HepG2 (cell line): Measurements from ENCODE around the gene UBAC2. TPM values are rescaled to one million over a fixed set of nuclear protein-coding genes. Genes with fewer than 3 reads are reported as not detected.

ENCODE experiments used
- ATAC-seq: fragments of 200-7000 bp; cut with Tn5 transposase; 3 replicates; pipeline ENCODE4 v1.9.1; 2020; ENCODE audit warnings: mild to moderate bottlenecking, moderate library complexity
- BruUV-seq: library from RNA; stranded (reverse); fragments of 400-500 nt; replicated peaks from 2 replicates; lab custom pipeline; 2021; lab: Mats Ljungman, UMichigan
- CTCF ChIA-PET: fragments of 300-600 bp; formaldehyde crosslinking; extraction: SDS; loops from one replicate; lab custom pipeline; 2021; ENCODE audit warnings: low total read pairs, inconsistent platforms, low intra/inter-chr PET ratio; lab: Yijun Ruan, JAX
- POLR2A ChIA-PET: fragments of 350-600 bp; sonication (Branson Sonifier 250); formaldehyde crosslinking; loops from one replicate; lab custom pipeline; 2020; ENCODE audit warnings: antibody characterized with exemption, inconsistent platforms; lab: Yijun Ruan, JAX
- DNase-seq: peaks from one replicate; pipeline ENCODE4 v3.0.0-alpha.2; 2015; ENCODE audit warnings: low spot score
- FAIRE-seq: peaks from 3 replicates; lab custom pipeline; 2011; peaks lifted over from hg19 to GRCh38; lab: Jason Lieb, UNC
- H2AFZ ChIP-seq: one replicate; pipeline ENCODE4 v1.6.1; 2011; ENCODE audit warnings: low read length, inconsistent platforms
- H3K27ac ChIP-seq: fragments of 300-600 bp; 3 replicates; pipeline ENCODE4 v1.8.0; 2011; ENCODE audit warnings: mixed run types, mild to moderate bottlenecking, mixed read lengths, low read length, inconsistent platforms; ENCODE audit not compliant: insufficient read depth; ENCODE audit errors: extremely low read length
- H3K27me3 ChIP-seq, 2 experiments: fragments of 200-600 bp in 1 of 2; 2 replicates in 1 of 2; 3 replicates in 1 of 2; pipeline versions ENCODE4 v1.6.0 to v1.8.0; 2011; ENCODE audit warnings: low read length in 2 of 2, mild to moderate bottlenecking in 2 of 2, moderate library complexity in 2 of 2, inconsistent platforms in 1 of 2; ENCODE audit not compliant: insufficient read depth in 2 of 2, control insufficient read depth in 1 of 2
- H3K36me3 ChIP-seq, 2 experiments: fragments of 200-600 bp in 1 of 2; replicated peaks in 1 of 2; 2 replicates in 1 of 2; 3 replicates in 1 of 2; pipeline versions ENCODE4 v1.5.1 to v1.8.0; 2011; ENCODE audit warnings: low read length in 2 of 2, inconsistent platforms in 1 of 2; ENCODE audit not compliant: insufficient read depth in 2 of 2, control insufficient read depth in 1 of 2
- H3K4me1 ChIP-seq: 2 replicates; pipeline ENCODE4 v1.5.1; 2012; ENCODE audit warnings: low read length, inconsistent platforms; ENCODE audit not compliant: insufficient read depth
- H3K4me2 ChIP-seq: 2 replicates; pipeline ENCODE4 v1.6.0; 2011; ENCODE audit warnings: low read depth, low read length, inconsistent platforms
- H3K4me3 ChIP-seq, 3 experiments: fragments of 200-600 bp in 1 of 3; sonication (generic), shearing (Covaris generic) in 1 of 3; replicated peaks in 1 of 3; 2 replicates each; pipeline ENCODE4 v1.5.1; 2011 to 2016; ENCODE audit warnings: low read length in 3 of 3, inconsistent platforms in 2 of 3, low read depth in 2 of 3, mild to moderate bottlenecking in 2 of 3, control low read depth in 1 of 3, mixed read lengths in 1 of 3; ENCODE audit not compliant: insufficient read depth in 1 of 3
- H3K79me2 ChIP-seq: one replicate; pipeline ENCODE4 v1.6.1; 2011; ENCODE audit warnings: low read length, inconsistent platforms; ENCODE audit not compliant: insufficient read depth
- H3K9ac ChIP-seq: 2 replicates; pipeline ENCODE4 v1.6.0; 2011; ENCODE audit warnings: mild to moderate bottlenecking, low read depth, low read length, inconsistent platforms; ENCODE audit not compliant: insufficient read depth
- H3K9me3 ChIP-seq: 2 replicates; pipeline ENCODE4 v1.5.1; 2012; ENCODE audit warnings: mild to moderate bottlenecking, low read length
- H4K20me1 ChIP-seq: 2 replicates; pipeline ENCODE4 v1.6.0; 2011; ENCODE audit warnings: inconsistent platforms, mild to moderate bottlenecking, low read length, moderate library complexity; ENCODE audit not compliant: insufficient read depth
- WGBS: methylation state at CpG from one replicate; pipeline ENCODE4 v1.1.6; 2017; ENCODE audit warnings: low lambda C conversion rate; 5-methylcytosine and 5-hydroxymethylcytosine counted together
- in situ Hi-C: cut with HindIII; loops from 2 replicates; pipeline ENCODE4 v1.10.0; 2017; ENCODE audit warnings: low pct_unique_long_range_greater_than_20kb; ENCODE audit not compliant: extremely low pct_ligation_motif_present
- intact Hi-C: fragments of 100-400 bp; cut with micrococcal nuclease; formaldehyde crosslinking; loops from one replicate; pipeline ENCODE4 v1.10.0; 2022; ENCODE audit not compliant: unreplicated experiment
- polyA plus RNA-seq, 8 experiments: library from polyadenylated mRNA; depleted of rRNA in 3 of 8; stranded (reverse) in 7 of 8; unstranded in 1 of 8; fragments of >200 nt; fragmentation: Illumina TruSeq in 4 of 8; extraction: Trizol in 4 of 8; gene quantifications; 2 replicates each; pipeline versions ENCODE4 v1.2.1 to v1.2.3, GENCODE V29; 2011 to 2016; ENCODE audit warnings: low read depth in 4 of 8, missing spikeins in 1 of 8, mixed read lengths in 1 of 8; ENCODE audit not compliant: insufficient read depth in 1 of 8
- total RNA-seq, 5 experiments: library from RNA; depleted of rRNA; stranded (reverse); fragments of >200 nt; fragmentation: Illumina TruSeq; extraction: Trizol; gene quantifications; 2 replicates each; pipeline ENCODE4 v1.2.3, GENCODE V29; 2016; ENCODE audit warnings: low read depth in 1 of 5
- TF ChIP-seq, protein P1 (sequence below): sonication (generic); formaldehyde crosslinking; conservative IDR thresholded peaks from 2 replicates; pipeline ENCODE4 v1.4.0; 2020; ENCODE audit warnings: missing genetic modification reagents
- TF ChIP-seq, protein P2 (sequence below): IDR thresholded peaks from 2 replicates; pipeline ENCODE4 v1.4.0; 2020; ENCODE audit warnings: mild to moderate bottlenecking, missing genetic modification reagents

UBAC2 gene
- total and polyA plus RNA-seq, 2 of the 13 experiments (the other 11 are each of a cell fraction or from before 2014, with no cell fraction given), result 61.3 to 80.8 TPM

DNA sequence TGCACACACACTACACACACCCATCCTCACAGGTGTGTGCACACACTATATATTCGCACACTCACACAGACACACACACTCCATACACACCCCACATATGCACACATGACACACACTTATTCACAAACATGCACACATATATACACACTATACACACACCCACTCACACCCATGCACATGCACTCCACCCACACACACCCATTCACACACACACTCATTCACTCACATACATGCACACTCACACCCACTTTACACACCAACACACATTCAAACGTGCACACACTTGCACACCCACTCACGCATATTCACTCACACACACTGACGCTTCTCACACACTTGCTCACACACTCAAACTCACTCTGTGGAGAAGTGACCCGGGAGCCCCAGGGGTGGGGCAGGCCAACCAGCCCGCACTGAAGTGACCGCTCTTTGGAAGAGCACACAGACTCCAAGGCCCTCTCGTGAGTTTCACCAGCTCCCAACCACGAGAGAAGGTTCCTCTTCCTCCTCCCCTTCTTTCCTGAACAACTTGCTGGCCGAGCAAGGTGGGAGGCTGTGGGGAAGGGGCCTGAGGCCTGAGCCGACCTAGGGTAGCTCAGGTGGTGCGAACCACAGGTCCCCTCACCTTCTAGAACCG, 214.5 kb downstream of the UBAC2 start:
- POLR2A ChIA-PET, result no interaction called here
- CTCF ChIA-PET, result no interaction called here
- in situ Hi-C loops, result no loop called here
- H3K27me3 ChIP-seq, result peaks cover 6 to 35% of the 10 kb centered on the region in 2 experiments; a peak in 3 of 5 replicates
- ATAC-seq (no peak), FAIRE-seq (no peak), DNase-seq (no peak)
- no peaks in the 10 kb centered on the region for H4K20me1 ChIP-seq
- H3K79me2 ChIP-seq, result no peaks in the 10 kb centered on the region
- TF ChIP-seq, protein P1, sequence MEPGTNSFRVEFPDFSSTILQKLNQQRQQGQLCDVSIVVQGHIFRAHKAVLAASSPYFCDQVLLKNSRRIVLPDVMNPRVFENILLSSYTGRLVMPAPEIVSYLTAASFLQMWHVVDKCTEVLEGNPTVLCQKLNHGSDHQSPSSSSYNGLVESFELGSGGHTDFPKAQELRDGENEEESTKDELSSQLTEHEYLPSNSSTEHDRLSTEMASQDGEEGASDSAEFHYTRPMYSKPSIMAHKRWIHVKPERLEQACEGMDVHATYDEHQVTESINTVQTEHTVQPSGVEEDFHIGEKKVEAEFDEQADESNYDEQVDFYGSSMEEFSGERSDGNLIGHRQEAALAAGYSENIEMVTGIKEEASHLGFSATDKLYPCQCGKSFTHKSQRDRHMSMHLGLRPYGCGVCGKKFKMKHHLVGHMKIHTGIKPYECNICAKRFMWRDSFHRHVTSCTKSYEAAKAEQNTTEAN (CRISPR knock-in tag), result 0 out of 2 replicates have a peak, but pooled peaks have one; percentile 30
- TF ChIP-seq, protein P2, sequence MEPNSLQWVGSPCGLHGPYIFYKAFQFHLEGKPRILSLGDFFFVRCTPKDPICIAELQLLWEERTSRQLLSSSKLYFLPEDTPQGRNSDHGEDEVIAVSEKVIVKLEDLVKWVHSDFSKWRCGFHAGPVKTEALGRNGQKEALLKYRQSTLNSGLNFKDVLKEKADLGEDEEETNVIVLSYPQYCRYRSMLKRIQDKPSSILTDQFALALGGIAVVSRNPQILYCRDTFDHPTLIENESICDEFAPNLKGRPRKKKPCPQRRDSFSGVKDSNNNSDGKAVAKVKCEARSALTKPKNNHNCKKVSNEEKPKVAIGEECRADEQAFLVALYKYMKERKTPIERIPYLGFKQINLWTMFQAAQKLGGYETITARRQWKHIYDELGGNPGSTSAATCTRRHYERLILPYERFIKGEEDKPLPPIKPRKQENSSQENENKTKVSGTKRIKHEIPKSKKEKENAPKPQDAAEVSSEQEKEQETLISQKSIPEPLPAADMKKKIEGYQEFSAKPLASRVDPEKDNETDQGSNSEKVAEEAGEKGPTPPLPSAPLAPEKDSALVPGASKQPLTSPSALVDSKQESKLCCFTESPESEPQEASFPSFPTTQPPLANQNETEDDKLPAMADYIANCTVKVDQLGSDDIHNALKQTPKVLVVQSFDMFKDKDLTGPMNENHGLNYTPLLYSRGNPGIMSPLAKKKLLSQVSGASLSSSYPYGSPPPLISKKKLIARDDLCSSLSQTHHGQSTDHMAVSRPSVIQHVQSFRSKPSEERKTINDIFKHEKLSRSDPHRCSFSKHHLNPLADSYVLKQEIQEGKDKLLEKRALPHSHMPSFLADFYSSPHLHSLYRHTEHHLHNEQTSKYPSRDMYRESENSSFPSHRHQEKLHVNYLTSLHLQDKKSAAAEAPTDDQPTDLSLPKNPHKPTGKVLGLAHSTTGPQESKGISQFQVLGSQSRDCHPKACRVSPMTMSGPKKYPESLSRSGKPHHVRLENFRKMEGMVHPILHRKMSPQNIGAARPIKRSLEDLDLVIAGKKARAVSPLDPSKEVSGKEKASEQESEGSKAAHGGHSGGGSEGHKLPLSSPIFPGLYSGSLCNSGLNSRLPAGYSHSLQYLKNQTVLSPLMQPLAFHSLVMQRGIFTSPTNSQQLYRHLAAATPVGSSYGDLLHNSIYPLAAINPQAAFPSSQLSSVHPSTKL (CRISPR knock-in tag), result no peak
- peaks cover 19% of the 10 kb centered on the region for H3K4me1 ChIP-seq
- no peak overlapping the region for H3K9ac ChIP-seq
- H3K36me3 ChIP-seq, result no peaks in the 10 kb centered on the region
- H2AFZ ChIP-seq, result no peak overlapping the region
- no peak overlapping the region for H3K27ac ChIP-seq
- no peak overlapping the region for H3K4me3 ChIP-seq
- BruUV-seq, result no TSS peak
- 36% methylated on average over 9 of the region's 13 CpGs for WGBS
- no peak overlapping the region for H3K4me2 ChIP-seq
- no peaks in the 10 kb centered on the region for H3K9me3 ChIP-seq
- intact Hi-C loops, result no loop called here
